Mesendoderm (in vitro differentiated cells): ENCODE measurements around the gene PDXDC1.
"Not testable (repeated sequence)": the region's sequence is repeated elsewhere in the genome, so short reads cannot be mapped to it uniquely, and the experiment has no call there.

Experiments used
- DNase-seq: peaks from one replicate; pipeline ENCODE4 v3.0.0; 2013
- H2AK5ac ChIP-seq: 2 replicates; pipeline ENCODE4 v1.6.1; 2013; ENCODE audit warnings: low read length, inconsistent platforms
- H2BK120ac ChIP-seq: 2 replicates; pipeline ENCODE4 v1.6.1; 2013; ENCODE audit warnings: low read depth, mild to moderate bottlenecking, low read length, moderate library complexity, mixed read lengths
- H2BK15ac ChIP-seq: replicated peaks from 2 replicates; pipeline ENCODE4 v1.6.1; 2013; ENCODE audit warnings: low read depth, mild to moderate bottlenecking, moderate library complexity
- H2BK5ac ChIP-seq: 2 replicates; pipeline ENCODE4 v1.6.1; 2013; ENCODE audit warnings: low read length, inconsistent platforms
- H3K18ac ChIP-seq: 2 replicates; pipeline ENCODE4 v1.6.1; 2013; ENCODE audit warnings: mild to moderate bottlenecking, low read length, mixed read lengths
- H3K23ac ChIP-seq: one replicate; pipeline ENCODE4 v1.6.1; 2013; ENCODE audit warnings: low read length
- H3K27ac ChIP-seq: 2 replicates; pipeline ENCODE4 v1.5.1; 2013; ENCODE audit warnings: low read depth, mild to moderate bottlenecking, inconsistent platforms, low read length, moderate library complexity
- H3K27me3 ChIP-seq: 2 replicates; pipeline ENCODE4 v1.6.1; 2013; ENCODE audit warnings: low read length, control low read depth, mild to moderate bottlenecking, inconsistent platforms; ENCODE audit not compliant: insufficient read depth, poor library complexity
- H3K36me3 ChIP-seq: 2 replicates; pipeline ENCODE4 v1.6.1; 2013; ENCODE audit warnings: low read length, inconsistent platforms; ENCODE audit not compliant: control insufficient read depth, insufficient read depth
- H3K4ac ChIP-seq: one replicate; pipeline ENCODE4 v1.6.1; 2013; ENCODE audit warnings: low read depth, mild to moderate bottlenecking, low read length, moderate library complexity
- H3K4me1 ChIP-seq: 2 replicates; pipeline ENCODE4 v1.6.1; 2013; ENCODE audit warnings: low read depth, low read length, inconsistent platforms; ENCODE audit not compliant: control insufficient read depth
- H3K4me2 ChIP-seq: 2 replicates; pipeline ENCODE4 v1.6.1; 2013; ENCODE audit warnings: low read length
- H3K4me3 ChIP-seq: 2 replicates; pipeline ENCODE4 v1.5.1; 2013; ENCODE audit warnings: mild to moderate bottlenecking, low read length
- H3K56ac ChIP-seq: one replicate; pipeline ENCODE4 v1.6.1; 2013; ENCODE audit warnings: low read length
- H3K79me1 ChIP-seq: 2 replicates; pipeline ENCODE4 v1.6.1; 2013; ENCODE audit warnings: low read length, inconsistent platforms
- H3K79me2 ChIP-seq: 2 replicates; pipeline ENCODE4 v1.6.1; 2013; ENCODE audit warnings: mild to moderate bottlenecking, low read length; ENCODE audit not compliant: control insufficient read depth, insufficient read depth
- H3K9ac ChIP-seq: 2 replicates; pipeline ENCODE4 v1.6.1; 2013; ENCODE audit warnings: low read length, inconsistent platforms
- H4K5ac ChIP-seq: one replicate; pipeline ENCODE4 v1.6.1; 2013; ENCODE audit warnings: low read length
- H4K8ac ChIP-seq: one replicate; pipeline ENCODE4 v1.6.1; 2013; ENCODE audit warnings: low read depth, mild to moderate bottlenecking, control low read depth, low read length, moderate library complexity
- WGBS: extraction: QIAGEN DNeasy Blood & Tissue Kit; methylation state at CpG from one replicate; pipeline ENCODE4 v1.1.7; 2013; ENCODE audit warnings: low lambda C conversion rate, missing lambda C conversion rate; ENCODE audit not compliant: insufficient coverage; ENCODE audit errors: extremely low coverage; 5-methylcytosine and 5-hydroxymethylcytosine counted together

Gene PDXDC1

DNA sequence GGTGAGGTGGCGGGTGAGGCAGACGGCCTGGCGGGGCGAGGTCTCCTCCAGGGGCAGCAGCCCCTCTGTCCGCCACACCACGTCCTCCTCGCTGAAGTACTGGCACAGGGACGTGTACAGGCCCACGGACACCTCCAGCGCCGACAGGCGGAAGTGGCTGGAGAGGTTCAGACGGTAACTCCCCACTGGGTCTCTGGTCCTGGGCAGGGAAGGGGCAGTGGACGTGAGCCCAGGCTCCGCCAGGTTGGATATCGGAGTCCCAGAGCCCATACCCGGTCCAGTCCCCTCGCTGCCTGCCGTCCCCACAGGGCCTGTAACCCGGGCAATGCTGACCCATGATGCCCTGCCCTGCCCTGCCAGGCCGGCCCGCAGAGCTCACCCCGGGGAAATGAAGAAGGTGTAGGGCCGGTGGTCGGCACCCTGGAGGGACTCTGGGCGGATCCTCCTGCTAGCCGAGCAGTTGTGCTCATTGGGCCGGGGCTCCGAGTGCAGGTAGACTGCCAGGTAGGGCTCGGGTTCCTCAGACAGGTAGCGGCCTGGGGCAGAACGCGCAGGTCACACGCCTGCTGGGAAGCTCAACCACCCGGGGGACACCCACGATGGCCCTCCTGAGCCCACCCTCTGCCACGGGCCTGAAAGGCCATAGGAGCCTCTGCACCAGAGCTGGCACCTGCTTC lies 155.6 kb downstream of the PDXDC1 start:
- H3K23ac ChIP-seq, H2BK5ac ChIP-seq, H3K27ac ChIP-seq, H3K79me1 ChIP-seq, H3K18ac ChIP-seq, H4K8ac ChIP-seq, H3K4me3 ChIP-seq, H3K4ac ChIP-seq, DNase-seq, H3K56ac ChIP-seq, H3K4me2 ChIP-seq, H2BK120ac ChIP-seq, H3K36me3 ChIP-seq, H3K4me1 ChIP-seq, H3K9ac ChIP-seq, H4K5ac ChIP-seq, H3K79me2 ChIP-seq, H2BK15ac ChIP-seq, H2AK5ac ChIP-seq, H3K27me3 ChIP-seq: not testable (repeated sequence)
- WGBS = no CpG with 5 or more reads among the region's 37 CpGs

GRCh38 chr16:15130943-15131700 lies 156.3 kb downstream of the PDXDC1 start:
- H3K4me3 ChIP-seq, H2BK120ac ChIP-seq, DNase-seq, H3K79me1 ChIP-seq, H3K27me3 ChIP-seq, H3K27ac ChIP-seq, H3K36me3 ChIP-seq, H4K8ac ChIP-seq, H3K4me1 ChIP-seq, H3K56ac ChIP-seq, H4K5ac ChIP-seq, H3K23ac ChIP-seq, H3K79me2 ChIP-seq, H2AK5ac ChIP-seq, H3K9ac ChIP-seq, H3K4ac ChIP-seq, H3K18ac ChIP-seq, H2BK5ac ChIP-seq, H3K4me2 ChIP-seq, H2BK15ac ChIP-seq: not testable (repeated sequence)
- WGBS = no CpG with 5 or more reads among the region's 51 CpGs

GRCh38 chr16:15132719-15133428 lies 158.0 kb downstream of the PDXDC1 start:
- H2BK5ac ChIP-seq, H3K23ac ChIP-seq, H3K4me1 ChIP-seq, H2AK5ac ChIP-seq, H3K9ac ChIP-seq, H3K4ac ChIP-seq, H3K4me2 ChIP-seq, DNase-seq, H3K79me1 ChIP-seq, H2BK120ac ChIP-seq, H3K18ac ChIP-seq, H4K5ac ChIP-seq, H3K56ac ChIP-seq, H3K79me2 ChIP-seq, H3K4me3 ChIP-seq, H3K36me3 ChIP-seq, H3K27me3 ChIP-seq, H4K8ac ChIP-seq, H2BK15ac ChIP-seq, H3K27ac ChIP-seq: not testable (repeated sequence)
- no CpG with 5 or more reads among the region's 41 CpGs for WGBS

DNA sequence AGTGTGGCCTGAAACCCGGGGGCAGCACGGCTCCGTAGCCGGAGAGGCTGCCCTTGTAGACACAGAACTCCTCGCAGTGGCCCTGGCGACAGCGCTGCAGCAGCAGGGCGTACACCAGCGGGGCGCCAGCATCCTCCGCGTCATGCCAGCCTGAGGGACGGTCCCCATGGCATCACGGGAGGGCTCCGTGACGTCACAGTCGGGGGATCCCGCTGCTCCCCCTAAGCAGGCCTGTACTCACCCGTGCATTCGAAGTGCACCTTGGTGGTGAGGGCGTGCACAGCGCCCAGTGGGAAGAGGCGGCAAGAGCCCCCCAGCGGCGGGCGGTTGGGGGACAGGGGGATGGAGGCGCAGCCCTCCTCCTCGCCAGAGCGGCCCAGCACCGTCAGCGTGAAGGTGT lies 158.7 kb downstream of the PDXDC1 start:
- not testable (repeated sequence) for H3K23ac ChIP-seq, H3K9ac ChIP-seq, H3K56ac ChIP-seq, H3K79me1 ChIP-seq, H2BK15ac ChIP-seq, H3K36me3 ChIP-seq, H2AK5ac ChIP-seq, H3K27me3 ChIP-seq, H4K8ac ChIP-seq, H2BK120ac ChIP-seq, H3K4me2 ChIP-seq, H3K27ac ChIP-seq, H3K79me2 ChIP-seq, H3K4ac ChIP-seq, H3K4me3 ChIP-seq, H3K18ac ChIP-seq, H4K5ac ChIP-seq, DNase-seq, H3K4me1 ChIP-seq, H2BK5ac ChIP-seq
- no CpG with 5 or more reads among the region's 31 CpGs for WGBS

- not testable (repeated sequence) for H3K9ac ChIP-seq, H4K5ac ChIP-seq, H3K27ac ChIP-seq, H3K56ac ChIP-seq, H2AK5ac ChIP-seq, H2BK15ac ChIP-seq, H3K4me2 ChIP-seq, H2BK120ac ChIP-seq, H3K4ac ChIP-seq, H3K36me3 ChIP-seq, H3K4me3 ChIP-seq, H3K18ac ChIP-seq, H3K27me3 ChIP-seq, H3K79me1 ChIP-seq, H3K4me1 ChIP-seq, DNase-seq, H4K8ac ChIP-seq, H2BK5ac ChIP-seq, H3K23ac ChIP-seq, H3K79me2 ChIP-seq
- no CpG with 5 or more reads among the region's 33 CpGs for WGBS
Measured at GRCh38 chr16:15134752-15135482, 160.1 kb downstream of the PDXDC1 start.
